HG03558 (cell line): ENCODE measurements around the gene RSPRY1.

Experiments
- ATAC-seq: cut with Tn5 transposase; IDR thresholded peaks from one replicate; pipeline ENCODE4 v1.9.1; 2021; ENCODE audit warnings: moderate number of reproducible peaks; ENCODE audit not compliant: unreplicated experiment; ENCODE audit errors: extremely low read depth

RSPRY1 gene

DNA sequence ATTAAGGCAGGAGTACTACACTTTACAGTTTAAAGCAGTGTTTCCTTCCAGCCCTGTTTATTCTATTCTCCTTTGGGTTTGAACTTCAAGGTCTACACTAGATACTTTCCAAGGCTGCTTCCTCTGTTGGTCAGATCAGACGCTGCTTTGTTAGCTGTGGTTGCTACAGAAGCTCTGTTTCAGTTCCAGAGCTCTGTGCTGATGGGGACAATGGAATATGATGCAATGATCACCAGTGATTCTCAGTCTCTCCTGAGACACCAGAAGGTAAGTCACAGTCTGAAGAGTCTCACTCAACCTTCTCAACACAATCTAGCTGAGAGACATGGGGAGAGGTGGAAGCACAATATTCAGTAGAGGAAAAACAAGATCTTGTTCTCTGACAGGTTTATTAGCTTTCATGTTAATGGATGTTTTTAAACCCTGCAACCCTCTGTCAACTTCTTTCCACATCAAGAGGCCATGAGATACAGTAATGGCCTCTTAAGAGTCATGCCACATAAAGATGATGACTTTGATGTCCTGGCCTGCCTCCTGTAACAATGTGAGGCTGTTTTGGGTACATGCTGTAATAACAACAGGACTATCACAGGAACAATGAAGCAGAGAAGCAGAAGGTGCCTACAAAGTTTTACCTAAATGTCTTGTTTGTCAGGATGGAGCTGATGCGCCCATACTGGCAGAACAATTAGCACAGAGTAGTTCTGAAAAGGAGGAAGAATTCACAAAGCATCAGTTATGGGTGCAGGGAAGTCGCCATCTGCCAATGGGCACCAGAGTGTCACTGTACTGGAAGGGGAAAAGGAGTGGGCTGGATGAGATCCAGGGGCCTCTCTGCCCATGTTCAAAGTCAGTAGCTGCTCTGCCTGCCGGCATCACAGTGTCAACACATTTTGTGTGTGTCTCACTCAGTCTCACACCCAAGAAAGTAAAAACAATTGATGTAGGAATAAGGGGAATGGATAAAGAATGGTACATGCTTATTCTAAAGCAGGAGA lies 33.7 kb upstream of the RSPRY1 start:
- no peak for ATAC-seq

GRCh38 chr16:57153841-57154240 lies 32.3 kb upstream of the RSPRY1 start:
- no peak for ATAC-seq

- ATAC-seq: no peak
Observed at GRCh38 chr16:57155702-57156350, 30.3 kb upstream of the RSPRY1 start.

GRCh38 chr16:57156351-57156703 lies 29.8 kb upstream of the RSPRY1 start:
- ATAC-seq: no peak

DNA sequence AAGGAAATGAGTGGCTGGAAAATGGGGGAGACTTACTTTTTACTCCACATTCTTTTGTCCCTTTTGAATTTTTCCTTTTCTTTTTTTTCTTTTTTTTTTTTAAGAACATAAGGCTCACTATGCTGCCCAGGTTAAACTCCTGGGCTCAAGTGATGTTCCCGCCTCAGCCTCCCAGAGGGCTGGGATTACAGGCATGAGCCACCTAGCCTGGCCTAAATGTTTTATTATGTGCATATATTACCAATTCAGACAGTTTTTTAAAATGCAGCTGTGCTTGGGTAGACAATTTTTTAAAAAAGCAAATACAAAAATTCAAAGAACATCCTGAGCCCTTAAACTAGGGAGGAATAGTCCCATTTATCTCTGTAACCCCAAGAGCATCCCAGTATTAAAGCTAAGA lies 28.6 kb upstream of the RSPRY1 start:
- ATAC-seq: no peak

- no peak for ATAC-seq
Observed at GRCh38 chr16:57159447-57159846, 26.7 kb upstream of the RSPRY1 start.

GRCh38 chr16:57163842-57164241 lies 22.3 kb upstream of the RSPRY1 start:
- no peak for ATAC-seq

DNA sequence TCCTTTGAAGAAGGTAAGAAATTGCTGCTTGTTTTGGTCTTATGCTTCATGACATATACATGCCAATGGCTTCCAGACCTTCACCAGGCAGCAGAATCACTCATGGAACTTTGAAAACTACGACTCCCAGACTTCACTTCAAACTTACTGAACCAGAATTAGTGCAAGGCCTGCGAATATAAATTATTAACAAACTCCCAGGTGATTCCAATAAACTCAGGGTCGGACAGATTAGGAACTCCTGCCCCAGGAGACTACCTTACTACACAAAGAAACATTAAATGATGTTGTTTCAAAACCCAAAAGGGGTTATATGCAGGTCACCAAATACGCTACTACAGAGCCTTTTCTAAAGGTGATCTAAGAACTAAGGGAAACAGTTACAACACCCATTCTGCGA lies 20.6 kb upstream of the RSPRY1 start:
- no peak for ATAC-seq

- no peak for ATAC-seq
Observed at GRCh38 chr16:57165938-57166337, 20.2 kb upstream of the RSPRY1 start.

DNA sequence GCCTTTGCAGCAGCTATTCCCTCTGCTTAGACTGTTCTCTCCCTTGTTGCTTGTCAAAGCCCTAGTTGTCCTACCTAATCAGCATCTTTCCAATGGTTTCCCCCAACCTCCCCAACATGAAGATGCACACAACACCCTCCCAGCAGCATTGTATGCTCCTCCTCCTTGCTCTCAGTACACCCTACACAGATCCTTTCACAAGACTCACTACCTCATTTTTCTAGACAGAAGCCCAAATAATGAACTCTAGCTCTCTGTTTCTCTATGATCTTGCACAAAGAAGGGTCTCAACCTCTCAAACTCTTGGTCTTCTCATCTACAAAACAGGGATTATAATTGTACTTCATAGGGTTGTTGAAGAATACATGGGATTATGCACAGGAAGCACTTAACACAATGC lies 19.7 kb upstream of the RSPRY1 start:
- no peak for ATAC-seq

- ATAC-seq: no peak
Observed at GRCh38 chr16:57166951-57167350, 19.2 kb upstream of the RSPRY1 start.

GRCh38 chr16:57167538-57167937 lies 18.6 kb upstream of the RSPRY1 start:
- no peak for ATAC-seq

GRCh38 chr16:57167953-57168352 lies 18.2 kb upstream of the RSPRY1 start:
- ATAC-seq: no peak

GRCh38 chr16:57169327-57169726 lies 16.8 kb upstream of the RSPRY1 start:
- no peak for ATAC-seq

DNA sequence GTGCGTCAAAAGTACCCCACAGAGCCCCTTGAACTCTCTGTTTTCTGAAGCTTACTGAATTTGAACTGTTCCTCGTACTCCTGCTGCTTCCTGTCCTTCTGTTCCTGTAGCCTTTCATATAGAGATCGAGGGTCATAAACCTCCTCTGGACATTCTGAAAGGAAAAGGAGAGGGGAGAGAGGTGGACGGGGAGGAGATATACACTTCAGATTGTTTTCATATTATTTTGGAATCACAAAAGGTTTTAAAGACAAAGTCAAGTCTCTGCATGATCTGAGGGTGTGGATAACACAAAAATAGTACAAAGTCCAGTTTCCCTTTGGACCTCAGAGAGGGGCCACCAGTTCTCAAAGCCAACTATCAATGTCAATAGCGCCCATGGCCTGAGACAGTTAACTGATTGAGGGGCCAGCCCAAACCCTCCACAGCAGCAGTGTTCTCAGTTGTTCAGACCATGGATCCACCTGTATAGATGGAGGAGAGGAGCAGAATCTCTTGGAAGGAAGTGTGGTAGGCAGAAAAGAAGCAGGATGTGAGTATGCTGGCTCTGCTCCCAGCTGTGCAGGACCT lies 13.3 kb upstream of the RSPRY1 start:
- no peak for ATAC-seq

GRCh38 chr16:57175896-57176295 lies 10.2 kb upstream of the RSPRY1 start:
- ATAC-seq: no peak

DNA sequence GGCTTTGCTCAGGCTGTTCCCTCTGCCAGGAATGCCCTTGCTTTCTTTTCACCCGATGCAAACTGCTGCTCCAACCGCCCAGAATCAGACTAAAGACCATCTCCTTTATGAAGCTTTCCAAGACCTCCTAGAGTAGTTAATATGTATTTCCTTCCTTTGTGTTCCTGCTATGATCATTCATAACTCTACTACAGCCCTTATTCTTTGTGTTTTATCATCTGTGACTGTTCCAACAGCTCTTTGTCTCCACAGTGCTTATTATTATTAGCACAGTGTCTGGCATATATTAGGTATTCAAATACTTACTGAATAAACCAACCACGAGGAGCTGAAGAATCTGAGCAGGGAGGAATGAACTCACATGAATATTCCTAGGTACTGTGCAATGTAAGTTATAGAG lies 7.9 kb upstream of the RSPRY1 start:
- no peak for ATAC-seq

- ATAC-seq: no peak
Observed at GRCh38 chr16:57178793-57179212, 7.3 kb upstream of the RSPRY1 start.

DNA sequence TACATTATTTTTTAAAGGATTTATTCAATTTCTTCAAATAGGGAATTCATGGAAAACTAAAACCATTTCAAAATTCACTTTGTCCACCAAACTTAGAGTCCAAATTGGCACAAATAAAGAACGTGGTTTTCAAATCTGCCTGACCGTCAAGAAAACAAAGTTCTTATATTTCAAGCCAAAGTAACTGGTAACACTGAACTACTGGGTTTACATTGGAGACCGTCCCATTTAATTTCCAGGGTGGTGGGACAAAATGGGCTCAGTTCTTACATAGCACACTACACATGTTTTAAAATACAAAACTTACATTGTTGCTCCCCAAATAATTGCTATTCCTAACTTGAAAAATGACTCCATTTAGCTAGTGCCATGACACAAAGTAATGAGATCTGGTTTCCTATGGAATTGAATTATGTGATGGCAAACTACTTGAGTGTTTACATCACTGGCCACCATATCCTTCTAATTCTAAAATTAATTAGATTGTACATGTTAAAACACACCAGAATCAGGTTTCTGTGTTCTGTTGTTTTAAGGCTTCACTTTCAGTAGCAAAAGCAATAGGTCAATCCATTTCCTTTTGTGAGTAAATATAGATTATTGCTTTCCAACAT lies 6.8 kb upstream of the RSPRY1 start:
- ATAC-seq: no peak

DNA sequence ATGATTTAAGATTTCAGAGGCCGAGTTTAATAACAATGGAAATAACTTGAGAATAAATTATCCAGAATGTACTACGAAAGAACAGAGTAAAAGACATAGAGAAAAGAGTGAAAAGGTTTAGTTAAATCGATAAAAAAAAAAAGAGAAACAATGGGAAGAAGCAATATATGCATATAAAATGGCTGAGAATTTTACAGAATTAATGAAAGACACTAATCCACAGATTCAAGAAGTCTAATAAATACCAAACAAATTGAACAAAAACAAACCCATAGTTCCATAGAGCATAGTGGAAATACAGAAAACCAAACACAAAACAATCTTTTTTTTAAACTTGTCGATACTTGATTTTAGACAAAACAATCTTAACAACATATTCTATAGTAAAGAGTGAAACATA lies 2.0 kb upstream of the RSPRY1 start:
- no peak for ATAC-seq

DNA sequence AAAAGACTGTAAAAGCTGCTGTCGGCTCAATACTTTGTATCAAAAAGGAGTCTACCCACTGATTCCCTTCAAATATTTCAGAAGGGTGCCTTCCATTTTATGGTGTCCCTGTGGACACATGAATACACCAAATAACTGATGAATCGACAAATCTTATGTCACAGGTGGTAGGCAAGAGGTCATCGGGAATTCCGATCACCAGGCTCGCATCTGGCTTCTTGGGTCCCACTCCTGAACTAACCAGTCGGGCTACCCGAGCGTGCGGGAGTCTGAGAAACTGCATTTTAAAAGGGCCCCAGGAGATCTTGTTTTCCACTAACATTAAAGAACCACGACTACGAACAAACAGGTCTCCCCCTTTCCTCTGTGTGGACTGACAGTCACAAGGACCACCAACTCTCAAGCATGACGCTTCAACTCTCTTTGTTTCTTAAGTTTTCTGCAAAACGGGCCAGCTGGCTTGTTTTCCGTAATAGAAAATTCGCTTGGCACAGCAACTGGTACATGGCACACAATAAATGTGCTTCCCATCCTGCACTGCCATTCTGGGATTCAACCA lies 1.2 kb upstream of the RSPRY1 start:
- no peak for ATAC-seq
